Testis (tissue), 2 donors: ENCODE measurements around the gene OLFML3.

Source experiments
- CTCF ChIP-seq, 3 experiments: fragments of 450-650 bp in 2 of 3; fragments of 200-600 bp in 1 of 3; sonication (generic) in 1 of 3; IDR thresholded peaks; one replicate each; pipeline ENCODE4 v1.5.1; 2016 to 2019; ENCODE audit warnings: antibody characterized with exemption in 3 of 3, mild to moderate bottlenecking in 2 of 3, moderate library complexity in 1 of 3
- POLR2A ChIP-seq: fragments of 450-650 bp; IDR thresholded peaks from one replicate; pipeline ENCODE4 v1.6.1; 2017; ENCODE audit warnings: antibody characterized with exemption, mild to moderate bottlenecking, moderate library complexity

- TF ChIP-seq CTCF (IDR thresholded peaks at IDR 0.05) (no peak), POLR2A (no peak)
Observed at GRCh38 chr1:113986802-113987201, 7.5 kb downstream of the OLFML3 start.
